ENCODE results near the gene B4GALT6. TPM values are rescaled to one million over a fixed set of nuclear protein-coding genes. Genes with fewer than 3 reads are reported as not detected.

The B4GALT6 gene
- total RNA-seq, 1 donor from 2014 or later: 46.3 TPM

GRCh38 chr18:31592506-31593157, 91.7 kb downstream of the B4GALT6 start:
- Mint-ChIP-seq H3K4me1 (peaks cover 11% of the 10 kb centered on the region), H3K27me3 (ENCODE audit: low read depth) (no peaks in the 10 kb centered on the region), H3K27ac (no peak overlapping the region), H3K4me3 (no peak overlapping the region), H3K36me3 (no peaks in the 10 kb centered on the region), H3K9me3 (peaks cover 15% of the 10 kb centered on the region)
- DNase-seq (ENCODE audit: low spot score in 2 of 2, unreplicated experiment in 2 of 2): no peak
- TF ChIP-seq CTCF (IDR thresholded peaks at IDR 0.05; ENCODE audit: unreplicated experiment): no peak

GRCh38 chr18:31591628-31592027, 92.8 kb downstream of the B4GALT6 start, which contains the start of gene TTR:
TSS of gene TTR (plus strand) at chr18:31591877. CDS start at chr18:31591903, 26 bp downstream.
- H3K27ac Mint-ChIP-seq: no peak within 1 kb of the TSS
- no peaks in the 10 kb centered on the region for H3K27me3 Mint-ChIP-seq (ENCODE audit: low read depth)
- no peak within 1 kb of the TSS for H3K4me3 Mint-ChIP-seq

GRCh38 chr18:31591113-31591512, 93.3 kb downstream of the B4GALT6 start:
- DNase-seq (ENCODE audit: low spot score in 2 of 2, unreplicated experiment in 2 of 2): no peak
- no peak overlapping the region for H3K27ac Mint-ChIP-seq
- no peak for TF ChIP-seq CTCF (IDR thresholded peaks at IDR 0.05; ENCODE audit: unreplicated experiment)
- H3K4me3 Mint-ChIP-seq: no peak overlapping the region
- no peaks in the 10 kb centered on the region for H3K36me3 Mint-ChIP-seq
- peaks cover 15% of the 10 kb centered on the region for H3K9me3 Mint-ChIP-seq
- no peaks in the 10 kb centered on the region for H3K27me3 Mint-ChIP-seq (ENCODE audit: low read depth)
- peaks cover 24% of the 10 kb centered on the region for H3K4me1 Mint-ChIP-seq

More at GRCh38 chr18:31591628-31592027, 92.8 kb downstream of the B4GALT6 start, which contains the start of gene TTR:
- DNase-seq (ENCODE audit: low spot score in 2 of 2, unreplicated experiment in 2 of 2): no peak
- Mint-ChIP-seq H3K36me3 (no peaks in the 10 kb centered on the region), H3K9me3 (peaks cover 15% of the 10 kb centered on the region), H3K4me1 (peaks cover 20% of the 10 kb centered on the region)
- no peak for TF ChIP-seq CTCF (IDR thresholded peaks at IDR 0.05; ENCODE audit: unreplicated experiment)

GRCh38 chr18:31590570-31590969, 93.8 kb downstream of the B4GALT6 start:
- no peaks in the 10 kb centered on the region for H3K27me3 Mint-ChIP-seq (ENCODE audit: low read depth)
- H3K36me3 Mint-ChIP-seq: no peaks in the 10 kb centered on the region
- no peak overlapping the region for H3K4me3 Mint-ChIP-seq
- no peak for DNase-seq (ENCODE audit: low spot score in 2 of 2, unreplicated experiment in 2 of 2)
- no peak overlapping the region for H3K27ac Mint-ChIP-seq
- peaks cover 22% of the 10 kb centered on the region for H3K4me1 Mint-ChIP-seq
- no peak for TF ChIP-seq CTCF (IDR thresholded peaks at IDR 0.05; ENCODE audit: unreplicated experiment)
- peaks cover 15% of the 10 kb centered on the region for H3K9me3 Mint-ChIP-seq

GRCh38 chr18:31587529-31587928, 96.9 kb downstream of the B4GALT6 start:
- Mint-ChIP-seq H3K9me3 (peaks cover 11% of the 10 kb centered on the region), H3K27ac (peak overlapping the region; percentile 87), H3K36me3 (no peaks in the 10 kb centered on the region), H3K4me3 (no peak overlapping the region), H3K27me3 (ENCODE audit: low read depth) (no peaks in the 10 kb centered on the region), H3K4me1 (peaks cover 22% of the 10 kb centered on the region)
- no peak for TF ChIP-seq CTCF (IDR thresholded peaks at IDR 0.05; ENCODE audit: unreplicated experiment)
- DNase-seq (ENCODE audit: low spot score in 2 of 2, unreplicated experiment in 2 of 2): no peak

All from mesothelial cell of epicardium (in vitro differentiated cells).